Cardiac muscle cell (in vitro differentiated cells and primary cell): Measurements from ENCODE around the gene ARL11. TPM values are rescaled to one million over a fixed set of nuclear protein-coding genes. Genes with fewer than 3 reads are reported as not detected.

ENCODE experiments used
- DNase-seq, 2 donors: peaks; one replicate each; pipeline versions ENCODE4 v3.0.0 to v3.0.0-alpha.2; 2010 to 2017; ENCODE audit warnings: low read depth in 1 of 2, low spot score in 1 of 2
- H3K27ac ChIP-seq: fragments of 200-600 bp; sonication (generic); 2 replicates; pipeline ENCODE4 v1.5.1; 2016
- H3K27me3 ChIP-seq: fragments of 200-600 bp; sonication (generic); 2 replicates; pipeline ENCODE4 v1.6.0; 2016; ENCODE audit warnings: control low read depth
- H3K36me3 ChIP-seq: fragments of 200-600 bp; sonication (generic); 2 replicates; pipeline ENCODE4 v1.5.1; 2016; ENCODE audit warnings: control low read depth
- H3K4me1 ChIP-seq: fragments of 200-600 bp; sonication (generic); 2 replicates; pipeline ENCODE4 v1.8.1; 2017; ENCODE audit warnings: low read depth, mild to moderate bottlenecking, mixed run types
- H3K4me3 ChIP-seq: fragments of 200-600 bp; sonication (generic); 2 replicates; pipeline ENCODE4 v1.5.1; 2016; ENCODE audit warnings: mild to moderate bottlenecking
- H3K9me3 ChIP-seq: fragments of 200-600 bp; sonication (generic); 2 replicates; pipeline ENCODE4 v1.5.1; 2017; ENCODE audit warnings: low read depth, mild to moderate bottlenecking, control low read depth
- polyA plus RNA-seq: library from polyadenylated mRNA; unstranded; fragments of >200 nt; fragmentation: Nextera tagmentation; extraction: Ambion mirVana; gene quantifications from 2 replicates; pipeline ENCODE4 v1.2.1, GENCODE V29; 2016
- total RNA-seq: library from RNA; depleted of rRNA; stranded (reverse); fragments of >200 nt; gene quantifications from 2 replicates; pipeline ENCODE4 v1.2.3, GENCODE V29; 2016
- TF ChIP-seq, protein P1 (sequence below): IDR thresholded peaks from 2 replicates; pipeline ENCODE4 v1.5.1; 2012; ENCODE audit warnings: low read depth, mild to moderate bottlenecking, low read length

The ARL11 gene
- total and polyA plus RNA-seq, 2 experiments from 2014 or later = 0.21 TPM

- Histone ChIP-seq H3K36me3 (no peaks in the 10 kb centered on the region), H3K27ac (no peak overlapping the region), H3K4me3 (no peak overlapping the region), H3K4me1 (no peaks in the 10 kb centered on the region), H3K9me3 (no peaks in the 10 kb centered on the region), H3K27me3 (no peaks in the 10 kb centered on the region)
- TF ChIP-seq, protein P1, sequence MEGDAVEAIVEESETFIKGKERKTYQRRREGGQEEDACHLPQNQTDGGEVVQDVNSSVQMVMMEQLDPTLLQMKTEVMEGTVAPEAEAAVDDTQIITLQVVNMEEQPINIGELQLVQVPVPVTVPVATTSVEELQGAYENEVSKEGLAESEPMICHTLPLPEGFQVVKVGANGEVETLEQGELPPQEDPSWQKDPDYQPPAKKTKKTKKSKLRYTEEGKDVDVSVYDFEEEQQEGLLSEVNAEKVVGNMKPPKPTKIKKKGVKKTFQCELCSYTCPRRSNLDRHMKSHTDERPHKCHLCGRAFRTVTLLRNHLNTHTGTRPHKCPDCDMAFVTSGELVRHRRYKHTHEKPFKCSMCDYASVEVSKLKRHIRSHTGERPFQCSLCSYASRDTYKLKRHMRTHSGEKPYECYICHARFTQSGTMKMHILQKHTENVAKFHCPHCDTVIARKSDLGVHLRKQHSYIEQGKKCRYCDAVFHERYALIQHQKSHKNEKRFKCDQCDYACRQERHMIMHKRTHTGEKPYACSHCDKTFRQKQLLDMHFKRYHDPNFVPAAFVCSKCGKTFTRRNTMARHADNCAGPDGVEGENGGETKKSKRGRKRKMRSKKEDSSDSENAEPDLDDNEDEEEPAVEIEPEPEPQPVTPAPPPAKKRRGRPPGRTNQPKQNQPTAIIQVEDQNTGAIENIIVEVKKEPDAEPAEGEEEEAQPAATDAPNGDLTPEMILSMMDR = no peak
- no peak for DNase-seq
These were observed 17.1 kb downstream of the ARL11 start for GRCh38 chr13:49645451-49645850.

DNA sequence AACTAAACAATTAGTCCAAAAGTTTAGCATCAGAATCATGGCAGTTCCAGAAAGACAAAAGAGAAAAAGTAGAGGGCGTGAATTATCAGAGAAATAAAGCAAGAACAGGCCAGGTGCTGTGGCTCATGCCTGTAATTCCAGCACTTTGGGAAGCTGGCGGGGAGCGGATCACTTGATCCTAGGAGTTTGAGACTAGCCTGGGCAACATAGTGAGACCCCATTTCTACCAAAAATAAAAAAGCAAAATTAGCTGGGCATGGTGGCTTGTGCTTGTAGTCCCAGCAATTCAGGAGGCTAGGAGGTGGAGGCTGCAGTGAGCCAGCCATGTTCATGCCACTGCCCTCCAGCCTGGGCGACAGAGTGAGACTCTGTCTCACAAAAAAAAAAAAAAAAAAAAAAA lies 18.4 kb downstream of the ARL11 start:
- H3K4me3 ChIP-seq = no peak overlapping the region
- no peaks in the 10 kb centered on the region for H3K4me1 ChIP-seq
- H3K36me3 ChIP-seq = no peaks in the 10 kb centered on the region
- TF ChIP-seq, protein P1 = no peak
- H3K27ac ChIP-seq = no peak overlapping the region
- H3K9me3 ChIP-seq = no peaks in the 10 kb centered on the region
- no peak for DNase-seq
- H3K27me3 ChIP-seq = no peaks in the 10 kb centered on the region

DNA sequence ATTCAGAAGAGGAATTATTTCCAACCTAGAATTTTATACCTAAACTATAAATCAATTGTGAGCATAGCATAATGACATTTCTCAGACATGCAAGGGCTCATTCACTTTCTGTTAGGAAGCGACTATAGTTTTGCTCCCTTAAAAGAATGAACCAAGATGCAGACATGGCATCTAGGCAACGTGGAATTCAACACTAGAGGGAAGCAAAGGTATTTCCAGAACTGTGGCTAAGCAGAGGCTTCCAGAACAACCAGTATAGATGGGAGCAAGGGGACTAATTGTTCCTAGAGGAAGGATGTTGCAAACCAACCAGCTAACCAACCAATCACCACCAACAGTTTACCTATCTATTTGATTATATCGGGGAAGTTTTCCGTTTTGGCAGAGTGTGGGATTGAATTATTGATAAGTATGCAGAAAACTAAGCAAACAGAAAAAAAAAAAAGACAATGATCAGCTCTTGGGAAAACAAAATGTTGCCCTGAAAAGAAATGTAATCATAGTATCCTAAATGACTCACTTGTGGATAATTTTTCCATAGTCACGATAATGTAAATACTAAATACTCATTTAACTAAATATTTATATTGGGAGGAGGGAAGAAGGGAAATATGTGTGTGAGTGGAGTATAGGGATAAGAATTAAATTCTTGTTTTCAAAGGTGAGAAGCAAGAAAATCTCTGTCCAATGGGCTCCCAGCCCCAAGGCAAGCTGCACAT lies 21.1 kb downstream of the ARL11 start:
- H3K9me3 ChIP-seq = no peaks in the 10 kb centered on the region
- H3K27me3 ChIP-seq = no peaks in the 10 kb centered on the region
- no peaks in the 10 kb centered on the region for H3K36me3 ChIP-seq
- no peaks in the 10 kb centered on the region for H3K4me1 ChIP-seq
- H3K4me3 ChIP-seq = no peak overlapping the region
- DNase-seq = peak; percentile 45 to 66
- no peak overlapping the region for H3K27ac ChIP-seq
- TF ChIP-seq, protein P1 = peak; percentile 60

GRCh38 chr13:49649963-49650312 lies 21.6 kb downstream of the ARL11 start:
- no peak for DNase-seq
- H3K4me3 ChIP-seq = no peak overlapping the region
- no peak overlapping the region for H3K27ac ChIP-seq
- no peaks in the 10 kb centered on the region for H3K36me3 ChIP-seq
- H3K27me3 ChIP-seq = no peaks in the 10 kb centered on the region
- H3K4me1 ChIP-seq = no peaks in the 10 kb centered on the region
- no peaks in the 10 kb centered on the region for H3K9me3 ChIP-seq
- TF ChIP-seq, protein P1 = no peak

DNA sequence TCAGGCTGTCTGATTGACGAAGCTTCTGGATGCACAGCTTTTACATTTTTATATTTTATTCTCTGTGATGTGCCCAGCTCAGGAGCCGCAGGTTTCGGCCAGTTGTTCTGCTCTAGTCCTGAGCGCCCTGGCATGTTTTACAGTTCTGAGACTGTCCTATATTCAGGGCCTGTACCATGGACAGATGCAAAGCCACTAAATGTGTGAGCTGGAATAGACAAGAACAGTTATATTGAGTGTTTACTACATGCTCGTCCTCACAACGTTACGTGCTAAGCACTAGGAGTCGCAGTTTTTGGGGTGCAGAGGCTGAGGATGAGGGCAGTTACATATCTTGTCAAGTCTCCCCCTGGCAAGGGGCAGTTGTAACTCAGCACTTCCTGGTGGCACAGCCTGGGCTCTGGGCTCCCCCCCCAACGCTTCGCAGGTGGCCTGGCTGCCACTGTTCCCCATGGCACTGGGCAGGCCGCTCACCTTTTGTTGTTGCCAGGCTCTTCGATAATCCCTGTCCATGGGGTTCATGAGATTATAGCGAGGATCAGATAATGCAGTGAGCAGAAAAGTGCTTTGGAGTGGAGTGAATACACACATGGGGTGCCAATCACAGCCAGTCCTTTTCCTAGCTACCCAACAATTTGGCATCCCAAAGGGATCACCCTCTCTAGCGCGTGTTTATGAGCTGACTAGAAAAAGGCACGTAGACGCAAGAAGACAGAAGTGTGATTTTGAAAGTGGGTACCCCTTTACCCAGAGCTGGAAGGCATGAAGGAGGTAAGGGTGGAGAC lies 23.5 kb downstream of the ARL11 start:
- TF ChIP-seq, protein P1 = no peak
- Histone ChIP-seq H3K9me3 (no peaks in the 10 kb centered on the region), H3K27ac (no peak overlapping the region), H3K4me1 (no peaks in the 10 kb centered on the region), H3K36me3 (no peaks in the 10 kb centered on the region), H3K27me3 (no peaks in the 10 kb centered on the region), H3K4me3 (no peak overlapping the region)
- no peak for DNase-seq
